GM21528 (cell line): ENCODE data around the gene SLC13A1.
"Not testable (repeated sequence)": the region's sequence is repeated elsewhere in the genome, so short reads cannot be mapped to it uniquely, and the experiment has no call there.

Source experiments
- ATAC-seq: cut with Tn5 transposase; IDR thresholded peaks from one replicate; pipeline ENCODE4 v1.9.1; 2021; ENCODE audit warnings: mild to moderate bottlenecking, moderate library complexity; ENCODE audit not compliant: unreplicated experiment, low FRiP score

SLC13A1 gene, protein sequence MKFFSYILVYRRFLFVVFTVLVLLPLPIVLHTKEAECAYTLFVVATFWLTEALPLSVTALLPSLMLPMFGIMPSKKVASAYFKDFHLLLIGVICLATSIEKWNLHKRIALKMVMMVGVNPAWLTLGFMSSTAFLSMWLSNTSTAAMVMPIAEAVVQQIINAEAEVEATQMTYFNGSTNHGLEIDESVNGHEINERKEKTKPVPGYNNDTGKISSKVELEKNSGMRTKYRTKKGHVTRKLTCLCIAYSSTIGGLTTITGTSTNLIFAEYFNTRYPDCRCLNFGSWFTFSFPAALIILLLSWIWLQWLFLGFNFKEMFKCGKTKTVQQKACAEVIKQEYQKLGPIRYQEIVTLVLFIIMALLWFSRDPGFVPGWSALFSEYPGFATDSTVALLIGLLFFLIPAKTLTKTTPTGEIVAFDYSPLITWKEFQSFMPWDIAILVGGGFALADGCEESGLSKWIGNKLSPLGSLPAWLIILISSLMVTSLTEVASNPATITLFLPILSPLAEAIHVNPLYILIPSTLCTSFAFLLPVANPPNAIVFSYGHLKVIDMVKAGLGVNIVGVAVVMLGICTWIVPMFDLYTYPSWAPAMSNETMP

DNA sequence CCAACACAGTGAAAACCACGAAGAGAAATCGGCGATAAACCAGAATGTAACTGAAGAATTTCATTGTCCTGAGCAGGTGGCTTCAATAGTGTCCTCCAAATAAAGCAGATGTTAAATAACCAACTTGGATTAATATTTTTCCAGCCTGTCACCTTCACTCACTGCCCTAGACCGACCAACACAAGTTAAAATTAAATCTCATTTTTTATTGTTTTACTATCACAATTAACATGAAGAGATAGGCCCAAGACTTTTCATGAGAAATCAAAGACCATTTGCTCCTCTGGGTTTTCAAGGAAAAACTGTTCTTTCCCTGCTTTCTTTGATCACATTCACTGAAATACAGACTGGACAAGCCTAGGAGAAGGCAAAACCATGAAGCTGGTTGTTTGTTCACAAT is at the start of gene SLC13A1:
SLC13A1 (minus strand) TSS at position 87 of the 400 bp plus-strand sequence; CDS start at position 64, 23 bp downstream.
- ATAC-seq: no peak

DNA sequence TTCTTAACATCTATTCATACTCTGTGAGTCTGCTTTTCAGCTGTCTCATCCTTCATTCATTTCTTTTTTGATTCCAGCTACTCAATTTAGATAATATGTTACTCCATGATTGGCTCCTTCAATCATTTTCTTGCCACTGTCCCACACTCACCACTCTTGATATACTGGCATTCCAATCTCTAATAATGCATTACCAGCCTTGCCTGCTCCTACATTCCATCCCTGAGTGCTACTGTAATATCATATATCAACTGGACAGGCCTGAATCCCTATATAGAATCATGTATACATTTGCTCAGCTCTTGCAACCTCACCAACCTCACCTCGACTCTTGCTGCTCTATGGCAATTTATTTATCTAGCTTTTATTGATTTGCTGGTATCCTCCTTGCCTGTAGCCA is 45.0 kb upstream of the SLC13A1 start:
- no peak for ATAC-seq

DNA sequence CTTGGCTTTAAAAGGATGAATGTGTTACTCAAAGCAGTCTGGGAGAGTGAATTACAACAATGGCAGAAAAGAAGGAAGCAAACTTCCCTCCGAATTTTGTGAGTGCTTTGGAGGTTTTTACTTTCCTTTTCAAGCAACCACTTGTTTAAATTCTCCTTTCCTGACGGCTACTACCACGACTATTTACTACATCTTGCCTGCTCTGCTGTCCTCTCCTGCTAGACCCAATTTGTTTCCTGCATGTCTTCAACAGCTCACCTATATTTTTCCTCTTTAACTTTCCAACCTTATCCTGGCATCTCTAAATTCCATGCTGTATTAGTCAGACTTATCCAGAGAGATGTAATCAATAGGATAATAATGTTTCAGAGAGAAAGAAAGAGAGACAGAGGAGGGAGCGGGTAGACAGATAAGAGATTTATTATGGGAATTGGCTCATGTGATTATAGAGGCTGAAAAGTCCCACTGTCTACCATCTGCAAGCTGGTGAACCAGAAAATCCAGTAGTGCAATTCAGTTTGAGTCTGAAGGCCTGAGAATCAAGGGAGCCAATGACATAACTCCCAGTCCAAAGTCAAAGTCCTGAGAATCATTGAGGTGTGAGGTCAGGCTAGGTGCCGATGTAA is 42.8 kb upstream of the SLC13A1 start:
- ATAC-seq: no peak

DNA sequence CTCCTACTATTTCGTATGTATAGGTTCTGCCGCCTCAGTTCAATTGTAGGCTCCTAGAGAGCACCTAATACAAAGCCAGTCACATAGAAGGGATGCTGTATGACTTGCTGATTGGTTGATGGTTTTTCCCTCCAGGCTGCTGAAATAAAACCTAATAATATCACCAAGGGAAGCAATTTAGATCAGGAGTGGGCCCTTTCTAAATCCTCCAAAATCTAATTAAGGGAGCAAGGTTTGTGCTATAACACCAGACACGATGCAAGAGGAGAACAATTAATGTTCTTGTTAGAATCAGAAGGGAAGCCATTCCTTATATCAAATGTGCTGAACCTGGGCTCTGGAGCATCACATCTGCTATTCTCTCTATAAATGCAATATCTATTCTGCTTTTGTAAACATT is 42.0 kb upstream of the SLC13A1 start:
- no peak for ATAC-seq

DNA sequence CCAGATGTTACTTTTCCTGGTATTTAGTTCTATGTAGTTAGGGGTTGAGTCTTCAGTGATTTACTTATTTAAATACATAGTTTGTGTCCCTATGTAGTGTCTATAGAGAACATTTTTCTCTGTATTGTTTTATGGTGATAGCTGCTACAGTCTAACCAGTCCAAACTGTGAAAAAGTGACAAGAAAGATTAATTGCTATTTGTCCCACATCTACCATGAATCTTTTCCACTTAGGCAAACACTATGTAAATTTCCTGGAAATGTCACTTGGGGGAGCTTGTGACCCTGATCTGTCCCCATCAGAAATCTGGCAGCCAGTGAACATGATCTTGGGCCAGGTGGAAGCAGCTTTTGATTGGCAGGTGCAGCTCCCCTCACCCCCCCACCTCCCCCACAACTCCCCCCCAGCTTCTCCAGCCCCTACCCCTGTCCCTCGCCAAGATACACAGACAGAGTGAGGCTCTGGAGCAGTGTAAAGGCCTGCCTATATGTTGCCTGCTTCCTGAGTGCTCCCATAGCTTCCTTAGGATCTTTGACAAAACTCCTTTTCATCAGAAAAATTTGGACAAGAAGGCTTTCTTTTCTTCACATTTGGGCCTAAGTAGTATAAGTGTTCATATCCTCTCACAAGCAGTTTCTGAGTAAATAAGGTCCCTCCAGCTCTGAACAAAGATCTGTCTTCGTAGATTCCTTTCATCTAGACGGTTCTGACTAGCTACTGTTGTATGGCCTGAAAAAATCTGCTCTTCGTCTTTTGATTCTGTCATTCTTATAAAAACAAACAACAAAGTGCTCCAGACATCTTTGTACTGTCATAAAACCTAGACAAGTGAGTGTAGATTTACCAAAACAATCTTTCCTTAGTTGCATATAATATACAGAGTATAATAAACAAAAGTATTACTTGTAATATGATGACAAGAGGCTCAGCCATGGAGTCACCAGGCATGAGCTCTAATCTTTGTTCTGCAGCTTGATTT is 31.5 kb upstream of the SLC13A1 start:
- ATAC-seq: no peak

DNA sequence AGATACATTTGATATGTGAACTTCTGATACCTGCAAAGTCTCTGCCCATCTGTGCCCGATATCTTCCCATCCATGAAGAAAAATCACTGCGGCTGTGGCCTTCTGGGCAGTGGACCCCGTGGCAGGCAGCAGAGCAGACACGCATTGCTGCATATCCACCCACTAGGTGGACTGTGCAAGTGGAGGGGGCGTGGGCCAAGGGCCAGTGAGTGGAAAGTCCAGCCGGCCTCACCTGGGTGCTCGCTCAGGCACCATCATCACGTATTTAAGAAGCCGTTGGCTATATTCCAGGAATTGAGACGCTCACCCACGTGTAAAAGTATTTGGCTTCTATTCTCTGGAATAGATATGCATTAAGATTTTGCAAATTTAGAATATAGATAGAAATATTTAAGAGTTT is 30.8 kb upstream of the SLC13A1 start:
- no peak for ATAC-seq

DNA sequence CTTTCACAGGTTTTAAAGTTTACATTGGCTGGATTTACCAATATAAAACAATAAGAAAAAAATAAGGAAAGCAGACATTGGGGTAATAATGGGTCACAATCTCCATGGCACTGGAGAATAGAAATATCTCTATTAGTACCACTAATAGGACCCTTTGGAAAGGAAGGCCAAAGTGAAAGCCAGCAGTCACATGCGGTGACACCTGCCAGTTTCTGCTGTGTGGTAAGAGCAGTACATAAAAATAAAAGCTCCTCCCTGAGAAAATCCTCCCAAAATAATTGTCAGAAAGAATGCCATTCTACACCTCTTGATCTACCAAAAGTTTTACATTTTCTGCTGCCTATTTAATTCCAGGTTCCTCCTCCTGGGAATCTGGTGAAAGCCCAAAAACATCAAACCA is 30.4 kb upstream of the SLC13A1 start:
- no peak for ATAC-seq

DNA sequence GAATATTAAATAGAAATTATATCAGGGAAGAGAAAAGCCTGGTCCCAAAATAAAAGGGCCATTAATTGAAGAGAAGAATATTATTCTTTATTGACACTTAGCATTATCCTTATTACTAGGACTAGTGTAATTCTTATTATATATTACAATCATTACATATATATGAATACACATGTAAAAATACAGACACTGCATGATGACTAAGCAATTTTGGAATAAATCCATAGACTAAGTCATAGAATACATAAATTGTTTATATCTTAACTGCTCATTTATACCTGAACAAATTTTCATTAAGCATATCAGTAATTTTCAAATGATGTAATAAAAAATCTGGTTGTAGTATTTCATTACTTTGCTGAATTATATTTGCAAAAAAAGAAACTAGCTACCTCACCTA is 29.7 kb upstream of the SLC13A1 start:
- no peak for ATAC-seq

DNA sequence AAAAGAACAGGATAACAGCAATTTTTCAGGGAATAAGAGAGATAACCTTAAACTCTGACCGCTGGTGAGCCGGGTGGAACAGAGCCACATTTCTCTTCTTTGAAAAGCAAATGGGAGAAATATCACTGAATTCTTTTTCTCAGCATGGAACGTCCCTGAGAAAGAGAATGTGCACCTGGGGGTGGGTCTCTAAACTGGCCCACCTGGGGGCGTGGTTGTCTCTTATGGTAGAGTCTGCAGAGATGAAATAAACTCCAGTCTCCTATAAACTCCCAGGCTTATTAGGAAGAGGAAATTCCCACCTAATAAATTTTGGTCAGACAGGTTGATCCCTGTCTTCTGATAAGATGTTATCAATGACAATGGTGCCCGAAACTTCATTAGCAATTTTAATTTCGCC is 27.9 kb upstream of the SLC13A1 start:
- not testable (repeated sequence) for ATAC-seq

DNA sequence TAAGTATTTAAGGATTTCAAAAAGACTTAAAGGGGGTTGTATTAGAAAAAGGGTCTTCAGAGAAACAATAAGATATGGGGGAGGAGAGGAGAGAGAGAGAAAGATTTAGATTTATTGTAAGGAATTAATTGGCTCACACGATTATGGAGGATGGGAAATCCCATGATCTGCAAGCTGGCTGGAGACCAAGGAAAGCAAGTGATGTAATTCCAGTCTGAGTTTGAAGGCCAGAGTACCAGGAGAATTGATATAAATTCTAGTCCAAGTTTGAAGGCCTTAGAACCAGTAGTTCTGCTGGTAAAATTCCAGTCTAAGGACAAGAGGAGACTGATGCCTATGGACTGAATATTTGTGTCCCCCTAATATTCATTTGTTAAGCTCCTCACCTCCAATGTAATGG is 20.6 kb upstream of the SLC13A1 start:
- ATAC-seq: no peak

DNA sequence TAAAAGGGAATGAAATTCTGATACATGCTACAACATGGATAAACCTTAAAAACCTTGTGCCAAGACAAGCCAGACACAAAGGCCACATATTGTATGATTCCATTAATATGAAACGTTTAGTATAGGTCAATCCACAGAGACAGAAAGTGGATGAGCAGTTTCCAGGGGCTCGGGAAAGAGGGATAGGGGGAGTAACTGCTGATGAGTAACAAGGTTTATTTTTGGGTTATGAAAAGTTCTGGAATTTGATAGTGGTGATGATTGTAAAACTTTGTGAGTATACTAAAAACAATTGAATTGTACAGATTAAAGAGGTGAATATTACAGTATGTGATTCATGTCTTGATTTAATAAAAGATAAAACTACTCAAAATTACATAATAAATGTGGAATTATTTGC is 19.1 kb upstream of the SLC13A1 start:
- ATAC-seq: no peak

DNA sequence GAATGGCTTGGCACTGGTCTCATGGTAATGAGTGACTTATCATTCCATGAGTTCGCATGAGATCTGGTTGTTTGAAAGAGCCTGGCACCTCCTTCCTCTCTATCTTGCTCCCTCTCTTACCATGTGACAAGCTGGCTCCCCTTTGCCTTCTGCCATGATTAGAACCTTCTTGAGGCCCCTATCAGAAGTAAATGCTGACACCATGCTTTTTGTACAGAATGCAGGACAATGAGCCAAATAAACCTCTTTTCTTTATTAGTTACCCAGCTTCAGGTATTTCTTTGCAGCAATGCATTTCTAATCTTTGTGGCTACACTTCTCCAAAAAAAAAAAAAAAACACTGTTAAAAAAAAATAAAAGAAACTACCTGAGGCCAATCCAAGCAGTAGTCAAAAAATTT is 17.1 kb upstream of the SLC13A1 start:
- ATAC-seq: no peak

DNA sequence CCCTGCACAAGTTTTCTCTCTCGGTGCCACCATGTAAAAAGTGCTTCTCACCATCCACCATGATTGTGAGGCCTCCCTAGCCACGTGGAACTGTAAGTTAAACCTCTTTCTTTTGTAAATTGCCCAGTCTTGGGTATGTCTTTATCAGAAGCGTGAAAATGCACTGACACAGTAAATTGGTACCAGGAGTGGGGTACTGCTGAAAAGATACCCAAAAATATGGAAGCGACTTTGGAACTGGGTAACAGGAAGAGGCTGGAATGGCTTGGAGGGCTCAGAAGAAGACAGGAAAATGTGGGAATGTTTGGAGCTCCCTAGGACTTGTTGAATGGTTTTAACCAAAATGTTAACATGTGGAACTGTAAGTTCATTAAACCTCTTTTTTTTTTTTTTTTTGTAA is 15.6 kb upstream of the SLC13A1 start:
- ATAC-seq: no peak

DNA sequence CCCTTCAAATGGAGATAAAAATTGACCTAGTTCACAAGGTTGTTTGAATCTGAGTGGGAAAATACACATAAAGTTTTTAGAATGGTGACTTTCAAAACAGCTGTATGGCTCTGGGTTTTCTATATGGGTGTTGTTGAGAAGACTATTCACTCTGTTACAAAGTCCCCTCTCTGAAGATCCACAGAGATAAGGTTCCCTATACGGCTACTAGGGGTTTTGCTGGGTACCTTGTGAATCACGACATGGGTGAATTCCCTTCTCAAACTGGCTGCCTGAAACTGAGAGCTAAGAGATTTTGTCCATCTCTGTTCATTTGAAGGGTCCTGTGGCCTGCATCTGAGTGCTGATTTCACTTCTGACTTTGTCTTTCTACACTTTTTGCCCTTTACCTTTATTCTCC is 11.8 kb upstream of the SLC13A1 start:
- no peak for ATAC-seq

DNA sequence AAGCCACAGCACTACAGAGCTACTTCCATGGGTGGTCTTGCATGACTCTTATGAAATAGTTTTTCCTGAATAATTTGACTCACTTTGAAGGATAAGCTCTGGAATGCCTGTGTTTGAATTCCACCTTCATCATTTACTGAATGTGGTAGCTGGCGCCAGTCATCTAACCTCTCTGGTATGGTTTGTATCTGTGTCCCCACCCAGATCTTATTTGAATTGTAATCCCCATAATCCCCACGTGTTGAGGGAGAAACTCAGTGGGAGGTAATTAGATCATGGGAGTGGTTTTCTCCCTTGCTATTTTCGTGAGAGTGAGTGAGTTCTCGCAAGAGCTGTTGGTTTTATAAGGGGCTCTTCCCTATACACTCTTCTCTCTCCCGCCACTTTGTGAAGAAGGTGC is 11.2 kb upstream of the SLC13A1 start:
- ATAC-seq: no peak

DNA sequence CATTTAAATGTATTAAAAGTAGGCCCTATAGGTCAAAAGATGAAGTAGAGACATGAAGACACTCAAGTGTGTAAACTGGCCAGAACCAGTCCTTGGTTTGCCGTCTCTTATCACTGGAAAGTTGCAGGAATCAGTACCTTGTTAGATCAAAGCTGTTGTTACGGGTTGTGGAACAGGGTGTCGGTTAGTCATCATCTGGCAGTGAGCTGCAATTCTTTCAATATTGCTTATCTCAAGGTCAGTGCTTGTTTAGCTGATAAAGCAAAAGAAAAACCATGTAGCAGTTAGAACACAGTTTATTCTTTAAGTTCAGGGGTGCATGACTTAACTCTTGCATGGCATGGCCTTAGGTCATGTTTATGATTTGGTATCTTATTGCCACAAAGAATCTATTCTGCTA is 10.0 kb upstream of the SLC13A1 start:
- ATAC-seq: no peak

DNA sequence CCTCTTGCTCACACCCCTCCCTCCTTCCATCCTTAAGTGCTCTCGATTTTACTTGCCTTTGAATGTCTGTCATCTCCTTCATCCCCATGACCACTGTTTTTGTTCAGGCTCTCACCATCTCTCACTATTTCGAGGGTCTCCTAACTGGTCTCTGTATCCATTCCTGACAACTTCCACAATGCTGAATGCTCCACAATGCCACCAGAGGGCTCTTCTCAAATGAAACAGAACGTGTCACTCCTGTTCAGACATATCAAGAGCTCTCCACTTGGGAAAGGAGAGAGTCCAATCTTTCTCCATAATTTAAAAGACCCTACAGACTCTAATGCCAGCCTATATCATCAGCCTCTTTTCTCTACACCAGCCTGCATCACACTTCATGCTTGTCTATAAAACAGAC is 9.0 kb upstream of the SLC13A1 start:
- no peak for ATAC-seq

DNA sequence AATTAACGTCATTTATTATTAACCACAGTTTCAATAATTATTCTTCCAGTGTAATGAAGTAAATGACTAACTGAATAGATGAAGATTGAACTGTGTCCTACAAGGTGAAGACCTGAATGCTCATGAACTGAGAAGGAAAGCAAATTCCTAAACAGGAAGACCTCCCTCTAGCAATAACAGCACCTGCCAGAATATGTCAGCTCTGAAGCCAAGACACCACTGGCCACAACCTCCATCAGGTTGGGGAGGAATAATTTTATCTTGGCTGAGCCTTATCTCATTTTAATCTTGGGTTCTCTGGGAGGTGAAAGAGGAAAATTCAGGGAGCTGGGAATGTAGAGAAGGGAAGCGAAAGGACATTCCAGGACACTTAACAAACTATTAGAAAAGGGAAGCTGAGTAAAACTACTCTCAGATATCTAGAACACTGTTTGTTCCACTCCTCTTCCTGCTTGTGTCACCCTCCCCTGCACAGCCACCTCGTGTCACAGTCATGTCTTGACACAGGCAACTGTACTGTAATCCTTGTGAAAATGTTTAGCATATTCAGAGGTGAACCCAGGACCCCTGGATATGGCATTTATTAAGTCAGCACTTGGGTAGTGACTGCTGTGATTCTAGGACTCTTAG is 4.6 kb upstream of the SLC13A1 start:
- no peak for ATAC-seq

DNA sequence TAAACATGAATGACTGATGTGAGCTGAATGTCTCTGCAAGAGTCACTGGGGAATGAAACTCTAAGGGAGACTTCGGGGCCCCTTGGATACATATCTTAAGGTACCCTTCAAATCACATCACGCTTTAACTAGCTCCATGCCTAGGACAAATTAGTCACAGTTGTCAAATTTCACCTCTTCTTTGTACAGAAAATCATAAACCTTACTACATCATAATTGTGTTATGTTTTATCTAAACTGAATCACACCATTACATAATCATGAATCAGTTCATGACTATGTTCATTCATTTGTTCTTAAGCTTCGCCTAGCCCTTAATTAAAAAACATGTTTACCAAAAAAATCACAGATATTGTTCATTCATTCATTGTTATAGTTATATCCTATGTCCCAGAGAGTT is 2.1 kb upstream of the SLC13A1 start:
- ATAC-seq: no peak
